CD1c-positive myeloid dendritic cell (primary cell): ENCODE data around the gene MINDY3.
"Not testable (repeated sequence)": the region's sequence is repeated elsewhere in the genome, so short reads cannot be mapped to it uniquely, and the experiment has no call there.

Source experiments
- DNase-seq: peaks from one replicate; pipeline ENCODE4 v3.0.0-alpha.2; 2016; ENCODE audit errors: extremely low spot score

MINDY3 gene

DNA sequence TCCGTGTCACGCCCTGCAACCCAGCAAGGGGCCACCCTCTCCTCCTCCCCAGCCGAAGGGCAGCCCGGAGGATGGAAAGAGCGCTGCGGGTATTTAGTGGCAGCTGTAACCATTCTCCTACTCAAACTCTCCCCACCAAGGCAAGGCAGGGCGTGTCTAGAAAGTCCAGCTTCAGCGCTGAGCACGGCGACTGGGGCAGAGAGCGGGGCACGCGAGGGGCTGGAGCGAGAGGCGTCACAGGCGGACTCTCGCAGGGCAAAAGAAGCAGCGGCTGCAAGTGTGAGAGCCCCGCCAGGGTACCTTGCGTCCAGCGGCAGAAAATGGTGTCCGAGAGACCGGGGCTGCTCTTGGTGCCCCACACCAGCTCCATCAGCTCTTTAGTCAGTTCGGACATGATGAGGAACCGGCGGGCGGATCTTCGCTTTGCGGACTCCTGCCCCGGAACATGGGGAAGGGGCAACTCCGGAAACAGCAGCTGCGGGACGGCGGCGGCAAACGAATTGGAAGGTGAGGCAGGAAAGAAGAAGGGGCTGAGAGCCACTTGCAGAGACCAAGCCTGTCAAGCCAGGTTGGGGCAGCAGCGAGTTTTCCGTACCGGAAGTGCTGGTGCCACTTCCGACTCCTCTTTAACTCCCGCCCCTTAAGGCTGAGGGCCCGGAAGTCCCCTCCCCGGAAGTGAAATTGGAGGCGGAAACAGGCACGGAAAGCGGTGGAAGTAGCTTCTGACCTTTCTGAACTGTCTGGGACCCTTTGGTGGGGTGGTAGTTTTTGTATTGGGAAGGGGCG is at the start of gene MINDY3:
MINDY3 (minus strand) TSS at position 602 of the 786 bp plus-strand sequence; CDS start at position 394, 208 bp downstream.
- DNase-seq, result peak; percentile 79

GRCh38 chr10:15901889-15902288 is 41.6 kb upstream of the MINDY3 start:
- no peak for DNase-seq

- DNase-seq, result no peak
These were observed 37.7 kb upstream of the MINDY3 start for GRCh38 chr10:15898046-15898445.

GRCh38 chr10:15897287-15897686 is 37.0 kb upstream of the MINDY3 start:
- DNase-seq, result no peak

DNA sequence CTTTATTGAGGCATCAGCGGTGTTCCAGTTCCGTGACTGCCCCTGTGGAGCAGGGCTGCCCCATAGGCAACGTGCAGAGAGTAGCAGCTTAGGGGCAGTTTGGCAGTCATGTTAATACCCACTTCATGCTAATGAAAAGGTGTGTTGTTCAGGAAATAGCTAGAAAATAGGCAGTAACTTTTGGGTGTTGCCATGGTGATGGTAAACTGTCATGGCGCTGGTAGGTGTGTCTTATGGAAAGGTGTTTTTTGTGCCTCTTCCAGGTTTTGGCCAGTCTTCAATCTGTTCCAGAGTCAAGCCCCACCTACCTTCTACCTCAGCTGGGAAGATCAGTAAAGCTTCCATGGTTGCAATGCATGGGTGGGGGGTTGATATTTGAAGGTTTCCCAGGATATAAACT is 36.3 kb upstream of the MINDY3 start:
- DNase-seq, result no peak

- no peak for DNase-seq
These were observed 24.1 kb upstream of the MINDY3 start for GRCh38 chr10:15884447-15884846.

GRCh38 chr10:15881542-15881941 is 21.2 kb upstream of the MINDY3 start:
- DNase-seq, result no peak

DNA sequence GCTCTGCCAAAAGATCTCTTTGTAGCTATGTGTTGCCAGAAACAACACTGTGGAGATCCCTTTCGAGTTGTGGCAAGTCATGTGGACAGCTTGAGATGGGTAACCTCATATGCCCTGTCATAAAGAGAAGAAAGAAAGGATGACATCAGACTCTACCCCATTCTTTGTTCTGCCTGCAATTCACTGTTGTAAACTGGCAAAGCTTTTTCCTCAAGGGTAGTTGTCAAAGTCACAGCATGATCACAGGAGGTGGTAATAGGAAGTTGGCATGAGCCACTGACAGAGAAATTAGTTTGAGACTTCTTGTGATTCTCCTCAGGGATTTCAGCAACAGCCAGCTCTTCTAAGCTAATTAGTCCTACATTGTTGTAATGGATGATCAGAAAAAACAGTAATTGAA is 19.4 kb upstream of the MINDY3 start:
- no peak for DNase-seq

DNA sequence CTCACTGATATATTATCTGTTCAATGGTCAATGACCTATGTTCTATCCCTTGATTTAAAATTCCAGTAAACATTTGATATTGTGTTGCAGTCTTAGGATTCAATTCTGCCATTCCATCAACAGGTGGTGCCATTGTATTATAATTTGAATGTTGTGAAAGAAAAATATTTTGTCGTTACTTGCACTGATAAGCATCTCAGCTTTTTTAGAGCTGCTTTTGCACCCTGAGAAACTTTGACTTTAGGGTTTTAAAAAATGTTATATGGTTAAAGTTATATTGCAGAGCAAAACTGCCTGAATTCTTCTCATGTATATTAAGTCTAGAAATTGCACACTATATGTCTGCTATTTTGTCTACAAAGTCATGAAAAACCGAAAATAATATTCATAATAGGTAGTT is 18.8 kb upstream of the MINDY3 start:
- DNase-seq, result peak; percentile 28

DNA sequence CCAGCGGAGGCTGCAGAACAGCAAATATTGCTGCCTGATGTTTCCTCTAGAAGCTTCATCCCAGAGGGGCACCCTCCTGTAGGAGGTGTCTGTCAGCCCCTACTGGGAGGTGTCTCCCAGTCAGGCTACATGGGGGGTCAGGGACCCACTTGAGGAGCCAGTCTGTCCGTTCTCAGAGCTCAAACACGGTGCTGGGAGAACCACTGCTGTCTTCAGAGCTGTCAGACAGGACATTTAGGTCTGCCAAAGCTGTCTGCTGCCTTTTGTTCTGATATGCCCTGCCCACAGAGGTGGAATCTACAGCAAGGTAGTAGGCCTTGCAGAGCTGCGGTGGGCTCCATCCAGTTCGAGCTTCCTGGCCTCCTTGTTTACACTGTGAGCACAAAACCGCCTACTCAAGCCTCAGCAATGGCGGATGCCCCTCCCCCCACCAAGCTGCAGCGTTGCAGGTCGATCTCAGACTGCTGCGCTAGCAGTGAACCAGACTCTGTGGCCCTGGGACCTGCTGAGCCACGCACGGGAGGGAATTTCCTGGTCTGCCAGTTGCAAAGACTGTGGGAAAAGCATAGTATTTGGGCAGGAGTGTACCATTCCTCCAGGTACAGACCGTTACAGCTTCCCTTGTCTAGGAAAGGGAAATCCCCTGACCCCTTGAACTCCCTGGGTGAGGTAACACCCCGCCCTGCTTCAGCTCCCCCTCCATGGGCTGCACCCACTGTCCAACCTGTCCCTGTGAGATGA is 17.7 kb upstream of the MINDY3 start:
- DNase-seq, result no peak

GRCh38 chr10:15876274-15876673 is 16.0 kb upstream of the MINDY3 start:
- DNase-seq, result not testable (repeated sequence)

GRCh38 chr10:15872645-15873044 is 12.3 kb upstream of the MINDY3 start:
- DNase-seq, result not testable (repeated sequence)

DNA sequence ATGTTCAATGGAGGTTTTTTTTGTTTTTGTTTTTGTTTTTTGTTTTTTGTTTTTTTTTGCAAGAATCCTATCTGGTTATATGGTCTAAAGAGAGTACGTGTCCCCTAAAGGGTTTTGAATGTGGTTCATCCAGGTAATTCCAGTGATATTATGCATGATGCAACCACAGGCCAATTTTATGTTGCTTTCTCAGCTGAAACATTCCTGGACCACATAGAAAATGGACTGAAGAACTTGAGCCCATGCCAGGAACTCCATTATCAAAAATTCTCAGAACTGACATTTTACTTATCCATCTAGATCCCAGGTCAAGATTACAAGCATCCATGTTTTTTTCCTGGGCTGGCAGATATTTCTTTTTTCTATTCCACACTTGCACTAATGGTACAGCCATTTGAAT is 11.5 kb upstream of the MINDY3 start:
- DNase-seq, result no peak

DNA sequence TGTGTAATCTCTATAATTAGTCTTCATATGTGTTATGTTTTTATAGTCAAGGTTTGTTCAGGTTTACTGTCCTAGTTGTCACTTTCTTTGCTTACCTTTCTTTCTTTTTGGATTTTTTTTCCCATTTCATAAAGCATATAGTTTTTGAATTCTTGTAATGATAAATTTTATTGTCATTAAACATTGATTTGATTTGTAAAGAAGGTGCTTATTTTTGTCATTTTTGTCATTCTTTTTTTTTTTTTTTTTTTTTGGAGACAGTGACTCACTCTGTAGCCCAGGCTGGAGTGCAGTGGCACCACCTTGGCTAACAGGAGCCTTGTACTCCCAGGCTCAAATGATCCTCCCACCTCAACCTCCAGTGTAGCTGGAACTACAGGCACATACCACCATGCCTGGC is 9.6 kb upstream of the MINDY3 start:
- DNase-seq, result no peak

DNA sequence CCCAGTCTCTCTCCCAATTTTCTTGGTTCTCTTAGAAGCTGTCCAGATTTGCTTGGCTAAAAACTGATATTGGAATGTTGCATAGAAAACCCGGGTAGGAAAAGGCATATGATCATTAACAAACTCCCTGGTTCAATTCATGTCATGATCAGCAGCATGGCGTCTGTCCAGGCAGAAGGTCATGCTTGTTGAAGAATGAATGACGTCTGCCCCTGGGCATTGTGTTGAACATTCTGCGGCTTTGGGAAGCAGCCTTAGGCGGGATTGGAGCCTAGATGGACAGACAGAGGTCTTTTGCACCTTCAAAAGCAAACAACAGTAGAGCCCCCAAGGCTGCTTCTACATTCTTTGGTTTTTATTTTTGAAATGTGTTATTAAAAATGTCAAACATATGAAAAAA is 7.7 kb upstream of the MINDY3 start:
- DNase-seq, result no peak

GRCh38 chr10:15865304-15865703 is 5.0 kb upstream of the MINDY3 start:
- DNase-seq, result no peak

GRCh38 chr10:15864419-15864818 is 4.1 kb upstream of the MINDY3 start:
- no peak for DNase-seq

GRCh38 chr10:15863733-15864132 is 3.4 kb upstream of the MINDY3 start:
- no peak for DNase-seq

GRCh38 chr10:15863323-15863722 is 3.0 kb upstream of the MINDY3 start:
- DNase-seq, result no peak

DNA sequence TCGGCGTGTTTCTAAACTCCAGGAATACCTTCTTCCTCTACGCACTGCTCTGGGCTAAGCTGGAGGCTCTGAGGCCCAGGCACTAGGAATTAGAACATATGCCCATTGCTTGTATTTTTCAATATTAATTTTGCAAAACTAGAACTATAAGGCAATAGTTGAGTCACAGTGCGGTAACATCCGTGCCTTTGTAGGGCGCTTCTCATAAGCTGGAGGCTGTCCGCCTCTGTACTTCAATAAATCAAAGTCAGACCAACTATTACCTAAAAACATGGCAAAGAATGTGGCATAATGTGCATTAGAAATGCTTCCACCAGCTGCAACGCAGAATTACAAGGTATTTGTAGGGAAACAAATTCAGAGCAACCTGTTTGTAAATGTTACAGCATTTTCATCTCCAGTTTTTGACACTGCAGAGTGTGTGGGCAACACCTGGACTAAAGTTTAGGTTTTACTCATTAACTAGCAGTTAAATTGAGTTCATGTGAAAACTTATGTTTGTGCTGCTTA is 440 bp upstream of the MINDY3 start:
- no peak for DNase-seq

- peak; percentile 28 for DNase-seq
These were observed 800 bp downstream of the MINDY3 start for GRCh38 chr10:15859509-15859905.

GRCh38 chr10:15858861-15859281 is 1.4 kb downstream of the MINDY3 start:
- DNase-seq, result peak; percentile 24

DNA sequence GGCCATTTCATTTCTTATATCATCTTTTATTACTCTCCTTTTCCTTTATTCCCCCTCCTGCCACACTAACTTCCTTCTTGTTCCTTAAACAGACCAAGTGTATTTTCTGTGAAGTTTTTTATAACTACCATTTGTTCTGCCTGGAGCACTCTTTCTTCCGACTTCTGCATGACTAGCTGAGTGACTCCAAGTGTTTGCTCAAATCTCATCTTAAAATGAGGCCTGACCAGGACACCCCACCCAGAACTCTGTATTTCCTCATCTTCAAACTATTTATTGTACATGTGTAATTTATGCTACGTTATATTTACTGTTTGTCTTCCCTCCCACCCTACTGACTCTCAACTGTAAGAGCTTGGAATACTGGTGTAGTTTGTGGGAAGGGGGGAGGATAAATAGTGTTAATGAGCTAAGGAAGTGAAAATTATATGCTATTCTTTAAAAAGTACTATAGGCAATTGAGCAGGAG is 3.2 kb downstream of the MINDY3 start:
- DNase-seq, result no peak
